GM12801 (cell line): ENCODE data around the gene NCOA7.

Source experiments
- TF ChIP-seq, protein P1 (sequence below): IDR thresholded peaks from one replicate; pipeline ENCODE4 v1.5.1; 2011; ENCODE audit warnings: control low read depth; ENCODE audit not compliant: insufficient read length; ENCODE audit errors: extremely low read depth

The NCOA7 gene

DNA sequence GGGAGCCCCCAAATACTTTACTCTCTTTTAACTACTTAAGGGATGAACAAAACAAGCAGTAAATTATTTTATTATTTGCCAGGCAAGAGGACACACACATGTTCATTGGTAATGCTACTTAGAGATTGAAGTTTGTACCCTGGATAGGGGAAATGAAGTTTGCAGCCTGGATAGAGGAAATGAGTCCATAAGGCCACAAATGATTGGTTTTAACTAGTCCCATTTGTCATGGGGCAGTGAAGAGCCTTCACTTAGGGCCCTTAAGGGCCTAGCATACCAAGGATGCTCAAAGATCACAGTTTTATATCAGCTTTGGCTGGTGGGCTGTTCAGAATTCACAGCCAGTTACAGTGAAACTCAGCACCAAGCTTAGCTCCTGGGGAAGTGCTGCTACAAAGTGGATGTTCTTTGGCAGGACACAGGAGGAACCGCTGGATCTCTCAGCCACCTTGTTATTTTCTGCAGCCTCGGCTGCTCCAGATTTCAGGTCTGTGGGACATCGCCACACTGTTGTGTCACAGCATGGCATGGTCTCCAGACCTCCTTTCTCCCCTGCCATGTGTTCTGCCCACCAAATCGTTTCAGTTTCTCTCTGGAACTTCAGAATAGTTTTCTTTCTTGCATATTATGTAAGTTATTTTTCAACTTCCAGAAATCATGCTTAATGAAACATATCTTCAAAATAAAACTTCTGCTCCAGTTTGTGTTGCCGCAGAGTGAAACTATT lies 41.8 kb downstream of the NCOA7 start:
- TF ChIP-seq, protein P1, sequence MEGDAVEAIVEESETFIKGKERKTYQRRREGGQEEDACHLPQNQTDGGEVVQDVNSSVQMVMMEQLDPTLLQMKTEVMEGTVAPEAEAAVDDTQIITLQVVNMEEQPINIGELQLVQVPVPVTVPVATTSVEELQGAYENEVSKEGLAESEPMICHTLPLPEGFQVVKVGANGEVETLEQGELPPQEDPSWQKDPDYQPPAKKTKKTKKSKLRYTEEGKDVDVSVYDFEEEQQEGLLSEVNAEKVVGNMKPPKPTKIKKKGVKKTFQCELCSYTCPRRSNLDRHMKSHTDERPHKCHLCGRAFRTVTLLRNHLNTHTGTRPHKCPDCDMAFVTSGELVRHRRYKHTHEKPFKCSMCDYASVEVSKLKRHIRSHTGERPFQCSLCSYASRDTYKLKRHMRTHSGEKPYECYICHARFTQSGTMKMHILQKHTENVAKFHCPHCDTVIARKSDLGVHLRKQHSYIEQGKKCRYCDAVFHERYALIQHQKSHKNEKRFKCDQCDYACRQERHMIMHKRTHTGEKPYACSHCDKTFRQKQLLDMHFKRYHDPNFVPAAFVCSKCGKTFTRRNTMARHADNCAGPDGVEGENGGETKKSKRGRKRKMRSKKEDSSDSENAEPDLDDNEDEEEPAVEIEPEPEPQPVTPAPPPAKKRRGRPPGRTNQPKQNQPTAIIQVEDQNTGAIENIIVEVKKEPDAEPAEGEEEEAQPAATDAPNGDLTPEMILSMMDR = no peak

DNA sequence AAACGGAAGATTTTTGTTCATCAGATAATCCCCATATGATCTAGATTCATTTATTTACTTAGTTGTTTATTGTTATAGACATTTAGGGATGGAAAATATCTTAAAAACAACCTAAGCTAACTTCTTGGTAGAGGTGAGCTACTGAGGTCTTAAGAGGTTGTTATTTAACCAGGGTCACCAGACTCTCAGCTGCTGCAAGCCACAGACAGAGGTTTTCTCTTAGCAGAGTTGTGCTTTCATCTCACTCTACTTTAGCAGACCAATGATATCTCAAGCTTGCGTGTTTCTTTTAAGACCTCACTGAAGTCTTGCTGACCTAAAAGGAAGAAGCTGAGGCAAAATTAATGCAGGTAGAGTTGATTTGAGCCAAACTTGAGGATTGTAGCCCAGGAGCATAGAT lies 43.6 kb downstream of the NCOA7 start:
- TF ChIP-seq, protein P1 = no peak

DNA sequence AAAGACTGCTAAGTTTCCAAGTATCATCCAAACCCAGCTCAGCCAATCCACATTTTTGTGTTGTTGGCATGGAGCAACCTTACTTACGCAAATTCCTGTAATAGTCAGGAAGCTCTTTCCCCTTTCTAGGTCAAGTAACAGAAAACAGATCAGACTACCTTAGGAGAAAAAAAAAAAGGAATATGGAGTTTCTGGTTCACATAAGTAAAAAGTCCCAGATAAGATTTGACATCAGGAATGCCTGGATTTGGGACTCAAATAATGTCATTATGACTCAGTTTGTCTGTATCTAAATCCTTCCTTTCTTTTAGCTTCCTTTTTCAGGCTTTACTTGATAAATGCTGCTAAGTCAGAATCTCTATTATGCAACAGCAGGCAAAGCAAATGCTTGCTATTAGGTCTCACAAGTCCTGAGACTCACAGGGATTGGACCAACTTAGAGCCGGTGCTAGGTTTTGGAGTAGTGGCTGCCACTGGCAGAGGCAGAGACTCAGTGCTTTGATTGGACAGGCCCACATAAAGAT lies 44.5 kb downstream of the NCOA7 start:
- TF ChIP-seq, protein P1 = no peak

DNA sequence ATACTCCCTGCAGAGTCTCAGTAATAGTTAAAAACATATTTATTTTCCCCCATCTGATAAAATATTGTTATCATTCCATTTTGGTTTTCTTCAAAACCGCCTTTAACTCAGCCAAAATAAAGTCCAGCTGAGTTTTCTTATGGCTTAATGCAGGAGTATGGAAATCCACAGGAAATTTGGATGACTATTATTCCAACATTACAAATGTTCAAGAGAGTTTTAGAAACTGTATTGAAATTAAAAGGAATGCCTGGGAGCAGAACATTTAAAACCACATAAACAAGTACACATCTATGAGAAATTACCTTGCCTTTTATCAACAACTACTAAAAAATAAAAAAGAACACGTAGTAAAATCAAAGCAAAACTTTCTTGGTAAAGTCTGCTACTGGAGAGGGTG lies 45.7 kb downstream of the NCOA7 start:
- TF ChIP-seq, protein P1 = no peak

DNA sequence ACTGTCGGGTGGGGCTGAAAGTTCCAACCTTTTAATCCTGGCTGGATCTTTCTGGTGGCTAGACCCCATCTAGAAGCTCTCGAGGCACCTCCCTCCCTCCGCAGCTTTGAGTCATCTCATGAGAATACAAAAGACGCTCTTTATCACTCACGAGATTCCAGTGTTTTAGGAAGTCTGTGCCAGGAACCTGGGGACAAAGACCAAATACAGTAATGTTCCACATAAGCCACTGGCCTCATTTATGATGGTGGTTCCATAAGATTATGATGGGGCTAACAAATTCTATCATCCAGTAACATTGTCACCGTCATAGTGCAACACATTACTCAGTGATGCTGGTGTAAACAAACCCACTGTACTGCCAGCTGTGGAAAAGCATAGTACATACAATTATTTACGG lies 48.7 kb downstream of the NCOA7 start:
- TF ChIP-seq, protein P1 = no peak

DNA sequence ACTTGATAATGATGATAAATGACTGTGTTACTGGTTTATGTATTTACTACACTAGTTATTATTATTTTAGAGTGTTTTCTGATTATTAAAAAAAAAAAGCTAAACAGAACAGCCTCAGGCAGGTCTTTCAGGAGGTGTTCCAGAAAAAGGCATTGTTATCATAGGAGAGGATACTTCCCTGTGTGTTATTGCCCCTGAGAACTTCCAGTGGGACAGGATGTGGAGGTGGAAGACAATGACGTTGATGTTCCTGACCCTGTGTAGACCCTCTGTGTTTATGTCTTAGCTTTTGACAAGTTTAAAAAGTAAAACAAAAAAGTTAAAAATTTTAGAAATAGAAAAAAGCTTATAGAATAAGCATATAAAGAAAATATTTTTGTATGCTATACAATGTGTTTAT lies 49.1 kb downstream of the NCOA7 start:
- TF ChIP-seq, protein P1 = no peak

DNA sequence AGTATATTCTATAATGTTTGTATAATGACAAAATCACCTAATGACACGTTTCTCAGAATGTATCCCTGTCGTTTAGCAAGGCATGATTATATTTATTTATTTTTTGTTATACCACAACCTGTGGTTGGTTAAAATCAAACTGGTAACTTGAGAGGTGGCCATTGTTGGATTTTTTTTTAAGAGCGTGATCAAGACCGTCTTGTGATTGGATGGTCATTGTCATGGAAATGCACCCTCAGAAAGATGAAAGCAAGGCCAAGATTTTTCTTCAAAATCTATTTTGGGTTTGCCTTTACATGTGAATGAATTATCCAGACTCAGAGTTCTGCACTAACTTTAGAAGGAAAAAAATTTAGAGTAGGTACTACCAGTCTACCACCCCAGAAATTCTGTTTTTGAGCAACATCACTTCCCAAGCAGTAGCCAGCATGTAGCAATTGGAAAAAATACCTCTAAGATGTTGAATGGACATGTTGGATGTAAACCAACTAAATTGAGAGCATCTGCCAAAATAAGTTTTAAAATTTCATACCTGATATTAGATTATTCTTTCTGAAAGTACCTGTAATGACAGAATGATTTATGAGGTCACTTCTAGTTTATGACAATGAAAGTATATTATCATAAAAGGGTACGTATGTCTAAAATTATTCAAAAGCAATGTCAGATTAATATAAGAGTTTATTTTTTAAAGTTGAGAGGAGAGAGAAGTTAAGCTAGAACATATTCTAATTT lies 50.8 kb downstream of the NCOA7 start:
- TF ChIP-seq, protein P1 = no peak
